ENCODE data around the gene FARP1.

DNA sequence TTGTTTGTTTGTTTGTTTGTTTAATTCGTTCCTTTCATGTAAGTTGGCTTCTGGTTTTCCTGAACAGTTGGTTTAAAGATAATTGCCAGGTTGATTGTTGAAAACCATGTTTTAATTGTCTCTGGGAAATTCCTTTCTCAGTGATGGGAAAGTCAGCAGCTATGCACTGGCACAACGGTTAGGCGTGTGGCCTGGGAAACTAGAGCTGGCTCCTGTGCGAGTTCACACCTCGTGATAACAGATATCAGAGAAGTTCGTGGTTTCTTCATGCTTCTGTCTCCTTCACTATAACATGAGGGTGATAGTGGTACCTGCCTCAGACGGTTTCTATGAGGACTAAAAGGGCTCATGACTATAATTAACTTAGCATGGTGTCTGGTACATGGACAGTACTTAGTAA is 280.5 kb downstream of the FARP1 start:
- TF ChIP-seq POLR2A (IDR thresholded peaks at IDR 0.05; ENCODE audit: low read depth) (no peak), POLR2AphosphoS5 (IDR thresholded peaks at IDR 0.05) (no peak)
- TF ChIP-seq, protein P1, sequence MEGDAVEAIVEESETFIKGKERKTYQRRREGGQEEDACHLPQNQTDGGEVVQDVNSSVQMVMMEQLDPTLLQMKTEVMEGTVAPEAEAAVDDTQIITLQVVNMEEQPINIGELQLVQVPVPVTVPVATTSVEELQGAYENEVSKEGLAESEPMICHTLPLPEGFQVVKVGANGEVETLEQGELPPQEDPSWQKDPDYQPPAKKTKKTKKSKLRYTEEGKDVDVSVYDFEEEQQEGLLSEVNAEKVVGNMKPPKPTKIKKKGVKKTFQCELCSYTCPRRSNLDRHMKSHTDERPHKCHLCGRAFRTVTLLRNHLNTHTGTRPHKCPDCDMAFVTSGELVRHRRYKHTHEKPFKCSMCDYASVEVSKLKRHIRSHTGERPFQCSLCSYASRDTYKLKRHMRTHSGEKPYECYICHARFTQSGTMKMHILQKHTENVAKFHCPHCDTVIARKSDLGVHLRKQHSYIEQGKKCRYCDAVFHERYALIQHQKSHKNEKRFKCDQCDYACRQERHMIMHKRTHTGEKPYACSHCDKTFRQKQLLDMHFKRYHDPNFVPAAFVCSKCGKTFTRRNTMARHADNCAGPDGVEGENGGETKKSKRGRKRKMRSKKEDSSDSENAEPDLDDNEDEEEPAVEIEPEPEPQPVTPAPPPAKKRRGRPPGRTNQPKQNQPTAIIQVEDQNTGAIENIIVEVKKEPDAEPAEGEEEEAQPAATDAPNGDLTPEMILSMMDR (IDR thresholded peaks at IDR 0.05) = no peak

Measured in esophagus muscularis mucosa (tissue), 3 donors.